WERI-Rb-1 (cell line): ENCODE results near the gene SRSF7.

Experiments
- DNase-seq: peaks from one replicate; pipeline ENCODE4 v3.0.0-alpha.2; 2020
- H3K27ac ChIP-seq: fragments of 250-450 bp; sonication (Bioruptor Pico); 2 replicates; pipeline ENCODE4 v1.5.1; 2020; ENCODE audit warnings: mild to moderate bottlenecking, moderate library complexity
- H3K27me3 ChIP-seq: fragments of 250-450 bp; sonication (Bioruptor Pico); 2 replicates; pipeline ENCODE4 v1.5.1; 2021; ENCODE audit warnings: mild to moderate bottlenecking, low read depth, moderate library complexity; ENCODE audit not compliant: insufficient read depth, severe bottlenecking
- H3K36me3 ChIP-seq: fragments of 250-450 bp; sonication (Bioruptor Pico); 2 replicates; pipeline ENCODE4 v1.5.1; 2020; ENCODE audit warnings: mild to moderate bottlenecking, moderate library complexity
- H3K4me3 ChIP-seq: 2 replicates; pipeline ENCODE4 v1.5.1; 2011; ENCODE audit warnings: low read depth, mild to moderate bottlenecking, control low read depth, low read length
- H3K9me3 ChIP-seq: fragments of 250-450 bp; sonication (Bioruptor Pico); 2 replicates; pipeline ENCODE4 v1.5.1; 2021; ENCODE audit warnings: mild to moderate bottlenecking, moderate library complexity; ENCODE audit not compliant: severe bottlenecking
- TF ChIP-seq, protein P1 (sequence below): IDR thresholded peaks from 2 replicates; pipeline ENCODE4 v1.5.1; 2011; ENCODE audit warnings: low read depth, mild to moderate bottlenecking, control low read depth, inconsistent platforms, low read length

Gene SRSF7

GRCh38 chr2:38700113-38700785 lies 50.9 kb downstream of the SRSF7 start:
- no peak for DNase-seq
- no peaks in the 10 kb centered on the region for H3K36me3 ChIP-seq

DNA sequence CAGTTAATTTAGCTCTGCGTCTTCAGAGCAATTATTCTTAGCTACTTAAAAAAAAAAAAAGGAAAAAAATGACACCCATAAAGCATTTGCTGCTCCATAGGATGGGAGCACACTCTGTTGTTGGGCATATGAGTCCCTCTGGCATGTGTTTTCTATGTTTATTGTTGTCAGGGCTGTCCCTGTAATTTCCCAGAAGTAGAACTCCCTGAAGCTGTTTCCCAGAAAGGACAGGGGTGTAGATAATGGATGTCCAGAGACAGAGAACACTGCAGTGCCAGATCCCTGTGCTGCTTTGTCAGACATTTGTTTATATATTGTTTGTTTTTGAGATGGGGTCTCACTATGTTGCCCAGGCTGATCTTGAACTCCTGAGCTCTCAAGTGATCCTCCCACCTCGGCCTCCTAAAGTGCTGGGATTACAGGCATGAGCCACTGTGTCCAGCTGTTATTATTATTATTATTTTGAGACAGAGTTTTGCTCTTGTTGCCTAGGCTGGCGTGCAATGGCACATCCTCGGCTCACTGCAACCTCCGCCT lies 52.6 kb downstream of the SRSF7 start:
- TF ChIP-seq, protein P1, sequence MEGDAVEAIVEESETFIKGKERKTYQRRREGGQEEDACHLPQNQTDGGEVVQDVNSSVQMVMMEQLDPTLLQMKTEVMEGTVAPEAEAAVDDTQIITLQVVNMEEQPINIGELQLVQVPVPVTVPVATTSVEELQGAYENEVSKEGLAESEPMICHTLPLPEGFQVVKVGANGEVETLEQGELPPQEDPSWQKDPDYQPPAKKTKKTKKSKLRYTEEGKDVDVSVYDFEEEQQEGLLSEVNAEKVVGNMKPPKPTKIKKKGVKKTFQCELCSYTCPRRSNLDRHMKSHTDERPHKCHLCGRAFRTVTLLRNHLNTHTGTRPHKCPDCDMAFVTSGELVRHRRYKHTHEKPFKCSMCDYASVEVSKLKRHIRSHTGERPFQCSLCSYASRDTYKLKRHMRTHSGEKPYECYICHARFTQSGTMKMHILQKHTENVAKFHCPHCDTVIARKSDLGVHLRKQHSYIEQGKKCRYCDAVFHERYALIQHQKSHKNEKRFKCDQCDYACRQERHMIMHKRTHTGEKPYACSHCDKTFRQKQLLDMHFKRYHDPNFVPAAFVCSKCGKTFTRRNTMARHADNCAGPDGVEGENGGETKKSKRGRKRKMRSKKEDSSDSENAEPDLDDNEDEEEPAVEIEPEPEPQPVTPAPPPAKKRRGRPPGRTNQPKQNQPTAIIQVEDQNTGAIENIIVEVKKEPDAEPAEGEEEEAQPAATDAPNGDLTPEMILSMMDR = no peak
- H3K4me3 ChIP-seq = no peak overlapping the region
- H3K36me3 ChIP-seq = no peaks in the 10 kb centered on the region
- no peak overlapping the region for H3K27ac ChIP-seq
- no peaks in the 10 kb centered on the region for H3K27me3 ChIP-seq
- H3K9me3 ChIP-seq = no peaks in the 10 kb centered on the region
- no peak for DNase-seq

More at GRCh38 chr2:38700113-38700785, 50.9 kb downstream of the SRSF7 start:
- Histone ChIP-seq H3K27ac (no peak overlapping the region), H3K4me3 (no peak overlapping the region), H3K27me3 (no peaks in the 10 kb centered on the region), H3K9me3 (no peaks in the 10 kb centered on the region)
- TF ChIP-seq, protein P1 = no peak

DNA sequence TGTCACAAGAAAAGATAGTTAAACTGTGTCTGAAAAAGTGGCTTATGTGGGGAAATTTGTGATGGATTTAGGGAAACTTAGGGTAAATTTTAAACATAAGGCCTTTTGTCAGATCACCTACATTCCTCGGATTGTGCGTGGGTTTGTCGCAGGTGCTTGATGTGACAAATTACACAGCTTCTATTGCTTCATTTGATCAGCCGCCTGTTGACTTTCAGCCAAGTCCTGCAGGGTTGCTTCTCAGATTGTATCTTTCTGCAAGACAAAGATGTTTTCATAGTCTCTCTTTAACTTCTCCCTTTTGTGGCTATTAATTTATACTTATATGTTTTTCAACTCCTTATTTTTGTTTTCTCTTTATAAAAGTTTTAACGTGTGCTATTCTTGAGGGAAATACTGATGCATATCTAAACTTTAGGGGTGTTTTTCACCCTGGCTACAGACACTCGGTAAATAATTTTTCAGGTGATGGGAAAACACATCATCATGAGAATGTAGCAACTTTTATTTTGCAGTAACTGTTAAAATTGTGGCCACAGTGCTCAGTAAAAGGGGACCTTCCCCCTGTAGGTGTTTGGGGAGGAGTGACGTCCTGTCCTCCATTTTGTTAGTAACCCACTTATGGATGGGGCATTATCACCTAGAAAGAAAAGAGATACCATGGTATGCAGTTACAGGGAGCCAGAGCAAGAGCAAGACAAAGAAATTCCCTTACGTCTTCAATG lies 53.9 kb downstream of the SRSF7 start:
- Histone ChIP-seq H3K27ac (no peak overlapping the region), H3K9me3 (no peaks in the 10 kb centered on the region), H3K27me3 (no peaks in the 10 kb centered on the region), H3K4me3 (no peak overlapping the region), H3K36me3 (no peaks in the 10 kb centered on the region)
- no peak for DNase-seq
- TF ChIP-seq, protein P1 = no peak
